GM19023 (cell line): Measurements from ENCODE around the gene SHLD1.
"Not testable (repeated sequence)": the region's sequence is repeated elsewhere in the genome, so short reads cannot be mapped to it uniquely, and the experiment has no call there.

Source experiments
- ATAC-seq: cut with Tn5 transposase; IDR thresholded peaks from one replicate; pipeline ENCODE4 v1.9.1; 2021; ENCODE audit warnings: mild to moderate bottlenecking, moderate library complexity; ENCODE audit not compliant: unreplicated experiment

Gene SHLD1

DNA sequence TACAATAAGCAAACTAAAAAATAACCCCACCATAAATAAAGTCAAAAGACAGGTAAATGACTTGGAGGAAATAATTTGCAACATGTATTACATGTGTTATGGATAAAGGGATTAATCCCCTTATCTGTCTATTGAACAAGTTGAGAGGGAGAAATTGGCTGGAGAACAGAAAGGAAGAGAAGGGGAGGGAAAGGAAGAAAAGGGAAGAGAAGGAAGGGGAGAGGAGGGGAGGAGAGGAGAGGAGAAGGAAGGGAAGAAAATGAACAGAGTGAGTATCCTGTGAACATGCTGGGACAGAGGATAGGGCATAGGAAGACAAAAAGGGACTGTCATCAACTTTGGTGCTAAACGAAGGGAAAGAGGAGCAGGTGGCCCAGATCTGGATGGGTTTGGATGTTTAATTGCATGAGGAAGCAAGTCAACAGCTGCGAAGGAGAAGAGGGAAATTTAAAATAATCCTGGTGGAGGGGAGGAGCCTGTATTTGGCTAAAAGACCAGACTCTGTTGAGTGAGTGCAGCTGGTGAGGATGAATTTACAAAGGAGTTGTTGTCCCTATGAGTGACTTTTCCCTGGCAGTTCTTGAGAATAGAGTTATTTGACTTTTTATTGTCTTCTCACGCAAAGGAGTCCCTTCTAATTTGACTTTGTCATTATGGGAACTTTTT lies 14.2 kb upstream of the SHLD1 start:
- ATAC-seq = no peak

DNA sequence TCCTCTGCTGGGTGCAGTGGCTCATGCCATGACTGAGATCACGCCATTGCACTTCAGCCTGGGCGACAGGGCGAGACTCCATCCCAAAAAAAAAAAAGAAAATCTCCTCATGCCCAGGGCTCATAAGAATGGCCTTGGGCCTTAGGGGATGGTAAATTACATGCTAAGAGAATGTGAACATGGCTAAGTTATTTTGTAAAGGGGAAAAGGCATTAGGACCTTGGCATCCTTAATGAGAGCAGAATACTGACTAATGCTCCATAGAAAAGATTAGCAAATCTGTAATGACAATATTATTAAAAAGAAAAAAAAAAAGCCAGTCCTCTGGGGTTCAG lies 12.6 kb upstream of the SHLD1 start:
- no peak for ATAC-seq

DNA sequence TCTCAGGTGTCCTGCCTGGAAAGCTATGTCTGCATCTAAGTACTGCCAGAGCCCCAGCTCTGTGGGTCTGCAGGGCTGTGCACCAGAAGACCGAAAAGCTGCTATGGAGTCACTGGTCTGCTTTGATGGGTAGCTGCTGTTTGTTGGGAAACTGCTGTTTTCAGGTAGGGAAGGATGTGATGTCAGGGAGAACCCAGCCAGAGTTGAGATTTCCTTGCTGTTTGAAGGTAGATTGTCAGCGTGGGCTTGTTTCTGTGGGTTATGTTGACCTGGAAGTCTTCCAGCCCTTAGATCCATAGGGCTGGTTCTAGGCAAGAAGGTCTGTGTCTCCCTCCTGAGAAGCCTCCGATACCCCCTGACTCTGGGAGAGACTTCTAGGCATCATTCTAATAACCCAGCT lies 12.2 kb upstream of the SHLD1 start:
- no peak for ATAC-seq

DNA sequence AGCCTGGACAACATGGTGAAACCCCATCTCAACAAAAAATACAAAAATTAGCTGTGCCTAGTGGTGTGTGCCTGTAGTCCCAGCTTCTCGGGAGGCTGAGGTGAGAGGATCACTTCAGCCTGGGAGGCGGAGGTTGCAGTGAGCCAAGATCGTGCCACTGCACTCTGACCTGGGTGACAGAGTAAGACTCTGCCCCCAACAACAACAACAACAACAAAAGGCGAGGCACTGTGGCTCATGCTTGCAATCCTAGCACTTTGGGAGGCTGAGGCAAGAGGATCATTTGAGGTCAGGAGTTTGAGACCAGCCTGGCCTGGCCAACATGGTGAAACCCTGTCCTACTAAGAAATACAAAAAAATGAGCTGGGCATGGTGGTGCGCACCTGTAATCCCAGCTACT lies 9.6 kb upstream of the SHLD1 start:
- ATAC-seq = not testable (repeated sequence)

DNA sequence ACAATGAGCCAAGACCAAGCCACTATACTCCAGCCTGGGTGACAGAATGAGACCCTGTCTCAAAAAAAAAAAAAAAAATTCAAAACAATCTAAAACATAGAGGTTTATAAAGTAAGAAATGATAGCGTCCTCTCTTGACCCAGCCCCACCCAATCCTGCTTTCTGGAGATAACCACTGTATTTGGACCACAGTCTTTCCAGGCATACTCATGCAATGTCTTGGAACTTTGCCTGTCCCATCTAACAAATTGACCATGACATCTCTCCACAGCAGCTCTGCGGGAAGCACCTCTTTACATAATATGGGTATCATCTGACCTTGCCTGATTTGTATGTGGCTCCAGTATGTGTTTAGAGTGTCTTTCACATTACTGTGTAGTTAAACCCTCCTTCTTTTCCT lies 9.1 kb upstream of the SHLD1 start:
- no peak for ATAC-seq

DNA sequence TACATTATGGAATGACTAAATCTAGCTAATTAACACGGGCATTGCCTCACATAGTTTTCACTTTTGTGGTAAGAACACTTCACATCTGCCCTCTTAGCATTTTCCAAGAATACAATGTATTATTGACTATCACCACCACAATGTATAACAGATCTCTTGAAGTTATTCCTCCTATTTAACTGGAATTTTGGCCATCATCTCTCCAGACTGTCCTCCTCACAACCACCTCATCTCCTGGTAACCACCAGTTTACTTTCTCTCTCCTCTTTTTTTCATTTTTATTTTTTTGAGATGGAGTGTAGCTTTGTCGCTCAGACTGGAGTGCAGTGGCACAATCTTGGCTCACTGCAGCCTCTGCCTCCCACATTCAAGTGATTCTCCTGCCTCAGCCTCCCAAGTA lies 8.2 kb upstream of the SHLD1 start:
- ATAC-seq = no peak

DNA sequence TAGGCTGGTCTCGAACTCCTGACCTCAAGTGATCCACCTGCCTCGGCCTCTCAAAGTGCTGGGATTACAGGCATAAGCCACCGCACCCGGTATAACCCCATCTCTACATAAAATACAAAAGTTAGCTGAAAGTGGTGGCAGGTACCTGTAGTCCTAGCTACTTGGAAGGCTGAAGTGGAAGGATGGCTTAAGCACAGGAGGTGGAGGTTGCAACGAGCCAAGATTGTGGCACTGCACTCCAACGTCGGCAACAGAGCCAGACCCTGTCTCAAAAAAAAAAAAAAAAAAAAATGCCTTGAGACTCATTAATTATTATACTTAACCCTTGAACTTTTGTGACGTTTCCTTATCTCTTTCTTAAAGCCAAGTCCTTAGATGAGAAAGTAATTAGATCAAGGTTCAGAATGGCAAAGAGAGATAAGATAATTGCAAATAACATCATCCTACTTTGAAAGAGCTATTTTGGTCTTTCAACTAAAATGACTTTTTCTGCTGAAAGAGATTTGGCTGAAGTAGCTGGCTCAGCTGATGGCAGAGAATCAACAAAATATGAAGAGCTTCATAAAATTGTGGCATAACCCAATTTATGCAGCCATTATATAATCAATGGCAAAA lies 4.7 kb upstream of the SHLD1 start:
- no peak for ATAC-seq

DNA sequence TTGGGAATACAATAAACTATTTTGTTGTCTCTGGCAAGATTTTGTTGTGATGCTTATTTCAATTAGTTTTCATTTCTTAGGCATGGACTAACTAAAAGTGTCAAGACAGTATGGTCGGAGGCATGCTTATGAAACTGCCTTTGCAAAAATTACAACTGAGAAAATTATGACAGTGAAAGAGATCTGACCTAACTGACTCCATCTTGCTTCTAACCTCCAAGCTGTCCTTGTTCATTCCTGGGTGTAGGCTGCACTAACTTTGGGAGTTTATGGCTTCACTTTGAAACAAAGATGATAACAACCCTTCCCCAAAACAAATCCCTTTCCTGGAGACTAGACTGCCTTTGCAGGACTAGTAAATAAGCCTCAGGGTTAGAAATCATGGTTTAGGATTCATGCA lies 4.1 kb upstream of the SHLD1 start:
- no peak for ATAC-seq

DNA sequence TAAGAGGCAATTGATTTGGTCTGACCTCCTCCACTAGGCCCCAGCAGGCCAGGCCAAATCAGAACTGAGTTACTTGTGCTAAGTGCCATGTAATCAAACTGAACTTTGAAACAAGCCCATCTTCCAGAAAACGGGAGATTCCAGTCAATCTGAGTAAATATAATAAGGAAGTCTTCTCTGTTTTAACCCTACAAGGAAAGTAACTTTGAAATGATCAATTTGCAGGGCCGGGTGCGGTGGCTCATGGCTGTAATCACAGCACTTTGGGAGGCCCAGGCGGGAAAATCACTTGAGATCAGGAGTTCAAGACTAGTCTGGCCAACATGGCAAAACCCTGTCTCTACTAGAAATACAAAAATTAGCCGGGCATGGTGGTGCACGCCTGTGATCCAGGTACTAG lies 2.0 kb upstream of the SHLD1 start:
- no peak for ATAC-seq

DNA sequence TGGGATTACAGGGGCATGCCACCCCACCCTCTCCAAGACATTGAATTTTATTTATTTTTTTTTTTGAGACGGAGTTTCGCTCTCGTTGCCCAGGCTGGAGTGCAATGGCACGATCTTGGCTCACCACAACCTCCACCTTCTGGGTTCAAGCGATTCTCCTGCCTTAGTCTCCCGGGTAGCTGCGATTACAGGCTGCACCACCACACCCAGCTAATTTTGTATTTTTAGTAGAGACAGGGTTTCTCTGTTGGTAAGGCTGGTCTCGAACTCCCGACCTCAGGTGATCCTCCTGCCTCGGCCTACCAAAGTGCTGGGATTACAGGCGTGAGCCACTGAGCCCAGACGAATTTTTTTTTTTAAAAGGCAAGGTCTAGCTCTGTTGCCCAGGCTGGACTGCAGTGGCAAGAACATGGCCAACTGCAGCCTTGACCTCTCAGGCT lies 669 bp upstream of the SHLD1 start:
- ATAC-seq = not testable (repeated sequence)

DNA sequence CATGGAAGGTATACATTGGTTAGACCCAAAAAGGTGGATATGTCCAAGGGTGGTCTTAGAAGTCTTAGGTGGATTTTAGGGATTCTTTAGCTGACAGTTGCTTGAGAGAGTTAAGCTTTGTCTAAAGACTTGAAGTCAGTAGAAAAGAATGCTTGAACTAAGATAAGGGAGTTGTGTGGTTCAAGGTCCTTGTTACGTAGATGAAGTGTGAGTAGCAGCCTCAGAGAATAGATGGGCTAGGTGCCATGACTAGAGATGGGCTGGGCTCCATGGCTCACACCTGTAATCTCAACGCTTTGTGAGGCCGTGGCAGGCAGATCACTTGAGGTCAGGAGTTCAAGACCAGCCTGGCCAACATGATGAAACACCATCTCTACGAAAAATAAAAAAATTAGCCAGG lies 1.7 kb downstream of the SHLD1 start:
- no peak for ATAC-seq

DNA sequence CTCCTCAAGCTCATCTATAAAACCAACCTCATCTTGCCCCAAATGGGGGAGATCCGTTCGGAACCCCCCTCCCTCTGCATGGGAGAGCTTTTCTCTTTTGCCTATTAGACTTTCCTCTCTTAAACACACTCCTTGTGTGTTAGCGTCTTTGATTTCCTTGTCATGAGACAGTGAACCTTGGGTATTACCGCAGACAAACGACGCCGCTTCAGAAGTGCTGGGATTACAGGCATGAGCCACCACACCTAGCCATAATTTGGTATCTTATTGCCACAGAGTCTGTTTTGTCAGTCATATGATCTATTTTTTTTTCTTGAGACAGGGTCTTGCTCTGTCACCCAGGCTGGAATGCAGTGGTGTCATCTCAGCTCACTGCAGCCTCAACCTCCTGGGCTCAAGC lies 3.6 kb downstream of the SHLD1 start:
- ATAC-seq = no peak

DNA sequence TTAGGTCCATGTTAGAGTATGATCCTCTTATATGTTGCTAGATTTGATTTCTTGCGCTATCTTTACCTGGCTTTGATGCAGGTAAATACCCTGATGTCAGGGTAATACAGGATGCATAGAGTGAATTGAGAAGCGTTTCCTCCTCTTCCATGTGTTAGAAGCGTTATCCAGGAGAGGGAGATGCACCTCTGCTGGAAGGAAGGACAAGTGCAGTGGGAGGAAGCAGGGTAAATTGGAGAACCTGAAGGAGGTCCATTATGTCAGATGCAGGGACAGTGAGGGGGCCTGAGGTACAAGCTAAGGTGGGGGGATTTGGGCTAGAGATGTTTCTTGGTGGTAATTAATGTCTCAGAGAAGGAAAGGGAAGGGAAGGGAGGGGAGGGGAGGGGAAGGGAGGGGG lies 7.7 kb downstream of the SHLD1 start:
- ATAC-seq = no peak

DNA sequence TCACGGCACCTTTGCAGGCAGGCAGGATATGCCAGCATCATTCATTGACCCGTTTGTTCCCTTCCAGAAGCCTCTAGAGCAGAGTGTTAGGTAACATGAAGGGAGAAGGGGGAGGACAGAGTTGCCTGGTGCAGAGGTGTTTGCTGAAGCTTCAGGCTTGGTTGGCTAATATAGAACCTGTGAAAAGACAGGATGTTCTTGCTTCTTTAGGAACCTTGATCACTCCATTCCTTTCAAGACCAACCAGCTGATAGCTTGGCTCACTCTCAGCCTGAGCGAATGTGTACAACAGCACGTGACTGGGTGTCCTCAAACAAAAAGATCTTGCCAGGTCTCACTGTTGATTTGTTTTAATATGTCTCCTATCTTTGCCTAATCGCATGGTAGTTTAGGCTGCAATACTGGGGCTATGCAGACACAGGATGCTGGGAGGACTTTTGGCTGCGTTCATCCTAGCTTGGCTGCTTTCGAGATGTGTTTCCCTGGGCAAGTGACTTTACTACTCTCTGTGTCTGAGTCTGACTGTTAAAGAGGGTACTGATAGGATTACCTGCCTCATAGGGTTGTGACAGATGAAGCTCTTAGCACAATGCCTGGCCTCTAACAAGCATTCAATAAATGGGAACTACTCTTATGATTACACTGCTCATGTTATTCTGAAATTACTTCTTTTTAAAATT lies 16.0 kb downstream of the SHLD1 start:
- no peak for ATAC-seq

DNA sequence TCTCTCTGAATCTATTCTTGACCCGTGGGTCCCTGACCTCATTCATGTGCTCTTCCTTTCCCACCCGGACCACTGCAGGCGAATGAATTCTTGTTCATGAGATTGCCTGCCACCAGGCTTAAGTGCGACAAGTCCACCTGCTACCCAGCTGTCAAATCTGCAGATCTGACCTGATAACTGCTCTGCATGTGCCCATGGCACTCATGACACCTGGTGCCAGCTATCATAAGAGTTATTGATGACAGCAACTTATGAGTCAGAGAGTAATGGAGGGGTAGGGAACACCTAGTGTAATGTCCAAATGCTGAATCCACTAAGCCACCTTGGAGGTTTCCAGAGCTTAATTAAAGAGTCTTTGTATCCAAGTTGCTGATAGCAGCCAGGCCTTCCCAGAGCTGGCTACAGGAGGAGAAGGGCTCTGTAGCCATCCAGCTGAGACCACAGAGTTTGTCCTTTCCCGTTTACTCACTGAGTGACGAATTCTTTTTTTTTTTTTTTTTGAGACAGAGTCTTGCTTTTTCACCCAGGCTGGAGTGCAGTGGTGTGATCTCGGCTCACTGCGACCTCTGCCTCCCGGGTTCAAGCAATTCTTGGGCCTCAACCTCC lies 17.4 kb downstream of the SHLD1 start:
- no peak for ATAC-seq

DNA sequence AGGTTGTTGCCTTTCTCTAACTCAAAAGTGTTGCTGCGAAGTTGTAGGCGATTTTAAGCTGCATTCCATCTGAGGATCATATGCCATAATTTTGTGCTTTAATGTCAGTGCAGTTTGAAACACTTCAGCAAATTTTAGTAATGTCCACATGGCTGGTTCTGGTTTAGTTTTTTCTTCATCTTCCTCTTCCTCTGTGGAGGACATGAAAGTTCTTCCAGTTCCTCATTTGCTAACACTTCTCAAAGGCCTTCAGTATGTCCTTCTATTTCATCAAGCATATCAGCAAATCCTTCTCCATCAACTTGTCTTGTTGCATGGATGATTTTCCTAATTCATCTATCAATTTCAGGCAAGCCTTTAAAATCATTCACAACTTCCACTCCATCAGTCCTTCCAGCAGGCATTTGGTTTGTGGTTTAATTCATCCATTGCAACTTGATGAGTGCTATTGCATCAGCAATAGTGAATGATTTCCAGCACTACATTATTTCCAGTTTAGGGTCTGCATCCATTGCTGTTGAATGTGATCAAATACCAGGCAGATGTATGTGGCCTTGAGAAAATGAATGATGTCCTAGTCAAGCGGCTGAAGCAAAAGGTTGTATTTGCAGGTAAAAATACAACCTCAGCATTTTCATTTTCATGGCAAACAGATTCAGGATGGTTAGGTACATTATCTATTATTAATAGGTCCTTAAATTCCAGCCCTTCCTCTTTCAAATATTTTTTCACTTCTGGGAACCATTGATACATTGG lies 20.2 kb downstream of the SHLD1 start:
- no peak for ATAC-seq

DNA sequence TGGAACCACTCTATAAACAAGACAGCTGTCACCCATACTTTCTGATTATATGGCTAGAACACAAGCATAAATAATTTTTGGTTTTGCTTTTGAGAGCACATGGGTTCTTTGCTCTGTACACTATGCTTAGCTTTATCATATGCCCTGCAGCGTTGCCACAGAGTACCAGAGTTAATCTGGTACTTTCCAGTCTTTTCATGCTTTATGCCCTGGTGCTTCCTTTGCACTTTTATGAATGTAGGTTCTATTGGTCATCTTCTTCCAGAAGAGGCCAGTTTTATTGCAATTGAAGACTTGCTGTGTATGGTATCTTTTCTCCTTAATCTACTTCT lies 20.8 kb downstream of the SHLD1 start:
- peak; percentile 54 for ATAC-seq

DNA sequence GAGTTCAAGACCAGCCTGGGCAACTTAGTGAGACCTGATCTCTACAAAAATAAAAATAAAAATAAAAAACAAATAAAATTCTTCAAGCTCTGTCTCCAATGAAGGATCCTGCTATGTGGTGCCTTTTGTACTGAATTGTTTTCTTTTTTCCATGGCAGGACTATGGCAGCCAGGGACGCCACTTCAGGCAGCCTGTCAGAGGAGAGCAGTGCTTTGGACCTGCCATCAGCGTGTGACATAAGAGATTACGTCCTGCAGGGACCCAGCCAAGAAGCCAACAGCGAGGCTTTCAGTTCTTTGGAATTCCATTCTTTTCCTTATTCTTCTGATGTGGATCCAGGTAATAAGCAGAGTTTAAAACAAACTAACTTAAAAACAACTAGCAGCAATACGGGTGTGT lies 22.5 kb downstream of the SHLD1 start:
- ATAC-seq = no peak

DNA sequence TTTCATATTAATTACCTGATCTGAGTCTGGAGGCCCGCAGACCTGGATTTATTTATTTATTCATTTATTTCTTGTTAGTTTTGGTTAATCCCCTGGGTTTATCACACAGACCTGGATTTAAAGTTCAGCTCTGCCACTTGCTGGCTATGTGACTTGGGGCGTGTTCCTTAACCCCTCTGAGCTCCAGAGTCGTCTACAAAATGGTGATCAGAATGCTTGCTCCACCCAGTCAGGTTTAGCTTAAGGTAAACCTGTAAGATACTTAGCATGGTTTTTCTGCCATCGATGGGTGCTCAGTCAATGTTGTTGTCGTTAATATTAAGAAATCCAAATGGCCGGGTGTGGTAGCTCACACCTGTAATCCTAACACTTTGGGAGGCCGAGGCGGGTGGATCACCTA lies 23.4 kb downstream of the SHLD1 start:
- ATAC-seq = no peak

DNA sequence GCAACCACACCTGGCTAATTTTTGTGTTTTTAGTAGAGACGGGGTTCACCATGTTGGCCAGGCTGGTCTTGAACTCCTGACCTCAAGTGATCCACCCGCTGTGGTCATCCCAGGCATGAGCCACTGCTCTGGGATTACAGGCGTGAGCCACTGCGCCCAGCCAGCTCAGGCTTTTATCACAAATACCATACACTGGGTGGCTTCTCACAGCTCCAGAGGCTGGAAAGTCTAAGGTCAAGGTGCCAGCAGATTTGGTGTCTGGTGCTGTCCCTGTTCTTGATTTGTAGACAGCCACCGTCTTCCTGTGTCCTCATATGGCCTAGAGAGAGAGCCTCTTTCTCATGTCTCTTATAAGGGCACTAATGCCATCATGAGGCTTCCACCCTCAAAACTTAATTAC lies 25.9 kb downstream of the SHLD1 start:
- no peak for ATAC-seq

DNA sequence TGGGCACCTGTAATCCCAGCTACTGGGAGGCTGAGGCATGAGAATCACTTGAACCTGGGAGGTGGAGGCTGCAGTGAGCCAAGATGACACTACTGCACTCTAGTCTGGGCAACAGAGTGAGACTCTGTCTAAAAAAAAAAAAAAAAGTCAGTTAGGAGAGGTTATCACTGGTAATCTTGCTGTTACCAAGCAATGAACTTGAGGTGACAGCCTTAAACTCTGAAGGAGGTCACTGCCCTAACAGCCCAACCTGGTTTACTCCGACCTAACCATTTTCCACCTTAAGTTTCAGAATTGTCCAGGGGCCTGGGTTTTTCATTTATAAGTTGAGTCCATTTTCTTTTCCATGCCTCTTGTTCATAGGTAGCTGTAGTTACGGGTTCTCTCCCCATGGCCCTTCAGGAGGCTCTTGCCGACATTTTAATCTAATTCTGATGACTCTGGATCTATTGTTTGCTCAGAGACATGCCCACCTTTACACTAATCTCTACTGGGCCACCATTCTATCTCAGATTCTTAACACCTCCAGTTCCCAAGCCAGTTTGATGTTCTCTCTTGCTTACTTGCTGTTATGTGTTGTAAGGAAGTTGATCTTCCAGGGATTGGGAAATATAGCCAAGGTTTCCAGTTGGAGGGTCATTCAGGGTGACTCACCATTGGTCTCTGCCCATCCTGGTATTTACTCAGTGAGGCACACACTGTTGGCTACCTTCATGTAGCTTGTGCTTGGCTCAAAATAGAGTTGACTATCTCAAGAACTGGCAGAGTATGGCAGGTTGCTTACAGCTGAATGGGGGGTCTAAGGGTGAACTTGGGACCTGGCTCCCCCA lies 29.1 kb downstream of the SHLD1 start:
- ATAC-seq = no peak
